Measurements from ENCODE around the gene FAM53B.
"Not testable (repeated sequence)": the region's sequence is repeated elsewhere in the genome, so short reads cannot be mapped to it uniquely, and the experiment has no call there.

FAM53B gene

GRCh38 chr10:124747745-124748144 lies 3.6 kb upstream of the FAM53B start:
- H3K36me3 ChIP-seq (replicated peaks; ENCODE audit: insufficient read depth, low read length), result no peaks in the 10 kb centered on the region
- H3K27me3 ChIP-seq (replicated peaks; ENCODE audit: insufficient read depth, low read length), result no peaks in the 10 kb centered on the region
- no peak overlapping the region for H3K9ac ChIP-seq (ENCODE audit: low read length)
- no peaks in the 10 kb centered on the region for H3K9me2 ChIP-seq (replicated peaks; ENCODE audit: insufficient read depth, low read length)
- no peak overlapping the region for H2AFZ ChIP-seq (ENCODE audit: low read length)
- no peak overlapping the region for H3K4me3 ChIP-seq (ENCODE audit: low read length)
- H3K9me3 ChIP-seq (replicated peaks; ENCODE audit: insufficient read depth, low read length), result no peaks in the 10 kb centered on the region
- peaks cover 25% of the 10 kb centered on the region for H3F3A ChIP-seq (ENCODE audit: insufficient read depth, low read length)
- no peaks in the 10 kb centered on the region for H4K20me1 ChIP-seq (ENCODE audit: insufficient read depth, low read length)
- peaks cover 4% of the 10 kb centered on the region for H3K79me2 ChIP-seq (ENCODE audit: low read length)
- H3K27ac ChIP-seq (ENCODE audit: low read length), result no peak overlapping the region
- no peak for DNase-seq
- no peak overlapping the region for H3K4me2 ChIP-seq (ENCODE audit: low read depth, low read length)
- TF ChIP-seq EZH2phosphoT487 (IDR thresholded peaks at IDR 0.05; ENCODE audit: low read length) (no peak), CTCF (IDR thresholded peaks at IDR 0.05; ENCODE audit: low read length) (no peak), EZH2 (optimal IDR thresholded peaks at IDR 0.05; ENCODE audit: low read depth, low read length) (no peak)
- H3K4me1 ChIP-seq (ENCODE audit: low read length), result peaks cover 16% of the 10 kb centered on the region

GRCh38 chr10:124746992-124747391 lies 2.8 kb upstream of the FAM53B start:
- Histone ChIP-seq H3K79me2 (ENCODE audit: low read length) (peaks cover 9% of the 10 kb centered on the region), H3K4me3 (ENCODE audit: low read length) (no peak overlapping the region), H3K9me2 (replicated peaks; ENCODE audit: insufficient read depth, low read length) (no peaks in the 10 kb centered on the region), H3F3A (ENCODE audit: insufficient read depth, low read length) (peaks cover 31% of the 10 kb centered on the region), H2AFZ (ENCODE audit: low read length) (no peak overlapping the region), H3K27ac (ENCODE audit: low read length) (no peak overlapping the region), H3K4me2 (ENCODE audit: low read depth, low read length) (no peak overlapping the region), H3K9me3 (replicated peaks; ENCODE audit: insufficient read depth, low read length) (no peaks in the 10 kb centered on the region), H3K4me1 (ENCODE audit: low read length) (peaks cover 16% of the 10 kb centered on the region), H3K9ac (ENCODE audit: low read length) (no peak overlapping the region), H4K20me1 (ENCODE audit: insufficient read depth, low read length) (no peaks in the 10 kb centered on the region), H3K27me3 (replicated peaks; ENCODE audit: insufficient read depth, low read length) (no peaks in the 10 kb centered on the region), H3K36me3 (replicated peaks; ENCODE audit: insufficient read depth, low read length) (no peaks in the 10 kb centered on the region)
- no peak for TF ChIP-seq CTCF (IDR thresholded peaks at IDR 0.05; ENCODE audit: low read length)
- no peak for TF ChIP-seq EZH2 (optimal IDR thresholded peaks at IDR 0.05; ENCODE audit: low read depth, low read length)
- TF ChIP-seq EZH2phosphoT487 (IDR thresholded peaks at IDR 0.05; ENCODE audit: low read length), result no peak
- DNase-seq, result no peak

- not testable (repeated sequence) for H4K20me1 ChIP-seq (ENCODE audit: insufficient read depth, low read length); H3K4me3 ChIP-seq (ENCODE audit: low read length); DNase-seq; H3K27me3 ChIP-seq (replicated peaks; ENCODE audit: insufficient read depth, low read length); H3K27ac ChIP-seq (ENCODE audit: low read length); H3K4me2 ChIP-seq (ENCODE audit: low read depth, low read length); H3K9me2 ChIP-seq (replicated peaks; ENCODE audit: insufficient read depth, low read length); H3K9me3 ChIP-seq (replicated peaks; ENCODE audit: insufficient read depth, low read length); H3K36me3 ChIP-seq (replicated peaks; ENCODE audit: insufficient read depth, low read length); H2AFZ ChIP-seq (ENCODE audit: low read length); H3K9ac ChIP-seq (ENCODE audit: low read length)
- H3F3A ChIP-seq (ENCODE audit: insufficient read depth, low read length), result peaks cover 34% of the 10 kb centered on the region
- peaks cover 14% of the 10 kb centered on the region for H3K79me2 ChIP-seq (ENCODE audit: low read length)
- peaks cover 20% of the 10 kb centered on the region for H3K4me1 ChIP-seq (ENCODE audit: low read length)
Measured at GRCh38 chr10:124746447-124746846, 2.3 kb upstream of the FAM53B start.

GRCh38 chr10:124745673-124746072 lies 1.5 kb upstream of the FAM53B start:
- Histone ChIP-seq H3K9ac (ENCODE audit: low read length) (no peak overlapping the region), H3F3A (ENCODE audit: insufficient read depth, low read length) (peaks cover 34% of the 10 kb centered on the region), H3K9me2 (replicated peaks; ENCODE audit: insufficient read depth, low read length) (no peaks in the 10 kb centered on the region), H3K79me2 (ENCODE audit: low read length) (peaks cover 21% of the 10 kb centered on the region), H3K4me2 (ENCODE audit: low read depth, low read length) (no peak overlapping the region), H2AFZ (ENCODE audit: low read length) (no peak overlapping the region), H3K27me3 (replicated peaks; ENCODE audit: insufficient read depth, low read length) (no peaks in the 10 kb centered on the region), H3K4me1 (ENCODE audit: low read length) (peaks cover 26% of the 10 kb centered on the region), H3K9me3 (replicated peaks; ENCODE audit: insufficient read depth, low read length) (no peaks in the 10 kb centered on the region), H3K27ac (ENCODE audit: low read length) (no peak overlapping the region), H3K4me3 (ENCODE audit: low read length) (no peak overlapping the region), H4K20me1 (ENCODE audit: insufficient read depth, low read length) (no peaks in the 10 kb centered on the region), H3K36me3 (replicated peaks; ENCODE audit: insufficient read depth, low read length) (no peaks in the 10 kb centered on the region)
- TF ChIP-seq EZH2phosphoT487 (IDR thresholded peaks at IDR 0.05; ENCODE audit: low read length) (no peak), EZH2 (optimal IDR thresholded peaks at IDR 0.05; ENCODE audit: low read depth, low read length) (no peak), CTCF (IDR thresholded peaks at IDR 0.05; ENCODE audit: low read length) (peak; percentile 38)
- peak; percentile 70 for DNase-seq

Data from MM.1S (cell line).